ENCODE measurements around the gene SPTSSB.

Gene SPTSSB

DNA sequence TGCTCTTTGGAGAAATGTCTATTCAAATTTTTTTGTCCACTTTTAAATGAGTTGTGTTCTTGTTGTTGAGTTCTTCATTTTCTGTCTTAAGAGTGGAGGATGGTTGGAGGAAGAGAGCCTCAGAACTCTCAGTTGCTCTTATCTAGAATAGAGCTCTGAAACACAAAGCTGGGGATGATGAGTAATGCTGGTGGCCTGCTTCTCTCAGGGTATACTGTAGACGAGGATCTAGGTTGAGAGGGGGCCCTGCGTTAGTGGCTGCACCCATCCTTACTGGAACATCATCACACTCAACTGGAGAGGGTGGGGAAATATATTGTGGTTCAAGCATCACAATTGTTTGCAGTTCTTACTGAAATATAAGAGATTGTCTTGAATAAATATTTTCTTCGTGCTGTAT lies 1.8 kb downstream of the SPTSSB start:
- TF ChIP-seq GATA1 (IDR thresholded peaks at IDR 0.05; ENCODE audit: low read depth, low read length) (no peak), POLR2A (IDR thresholded peaks at IDR 0.05; ENCODE audit: low read length) (no peak)
- DNase-seq, result no peak

DNA sequence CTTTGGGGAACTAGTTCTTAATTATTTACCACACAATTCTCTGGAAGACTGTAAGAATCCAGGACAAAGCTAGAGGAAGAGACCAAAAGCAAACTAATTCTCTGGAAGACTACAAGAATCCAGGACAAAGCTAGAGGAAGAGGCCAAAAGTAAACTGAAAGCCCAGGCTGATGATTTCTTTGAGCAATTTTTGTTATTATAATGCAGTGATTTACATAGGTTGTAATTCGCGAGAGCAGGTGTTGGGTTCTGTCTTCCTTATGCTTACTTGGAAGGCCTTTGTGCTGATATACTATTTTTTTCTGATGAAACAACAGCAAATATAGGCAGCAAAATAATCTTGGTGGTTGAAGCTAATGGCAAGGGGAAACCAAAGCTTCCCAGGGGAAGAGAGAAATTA lies 5.2 kb downstream of the SPTSSB start:
- TF ChIP-seq POLR2A (IDR thresholded peaks at IDR 0.05; ENCODE audit: low read length) (no peak), GATA1 (IDR thresholded peaks at IDR 0.05; ENCODE audit: low read depth, low read length) (no peak)
- DNase-seq, result no peak

DNA sequence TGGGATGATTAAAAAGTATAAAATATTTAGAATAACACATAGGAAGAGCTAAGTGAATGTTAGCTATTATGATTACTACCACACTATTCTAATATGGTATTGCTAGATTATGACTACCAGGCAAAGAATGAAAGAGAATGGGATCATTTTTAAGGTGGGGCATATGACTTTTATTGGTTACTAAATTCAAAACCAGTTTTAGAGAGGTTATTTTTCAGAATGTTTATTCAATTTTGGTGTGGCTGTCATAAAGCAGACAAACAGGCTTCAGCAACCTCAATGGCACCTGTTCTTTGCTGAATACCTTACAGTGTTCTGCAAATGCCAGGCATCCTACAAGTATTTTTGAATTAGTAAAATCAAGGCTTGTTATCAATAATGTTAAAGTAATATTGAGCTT lies 12.8 kb downstream of the SPTSSB start:
- no peak for DNase-seq
- TF ChIP-seq POLR2A (IDR thresholded peaks at IDR 0.05; ENCODE audit: low read length) (no peak), GATA1 (IDR thresholded peaks at IDR 0.05; ENCODE audit: low read depth, low read length) (no peak)

DNA sequence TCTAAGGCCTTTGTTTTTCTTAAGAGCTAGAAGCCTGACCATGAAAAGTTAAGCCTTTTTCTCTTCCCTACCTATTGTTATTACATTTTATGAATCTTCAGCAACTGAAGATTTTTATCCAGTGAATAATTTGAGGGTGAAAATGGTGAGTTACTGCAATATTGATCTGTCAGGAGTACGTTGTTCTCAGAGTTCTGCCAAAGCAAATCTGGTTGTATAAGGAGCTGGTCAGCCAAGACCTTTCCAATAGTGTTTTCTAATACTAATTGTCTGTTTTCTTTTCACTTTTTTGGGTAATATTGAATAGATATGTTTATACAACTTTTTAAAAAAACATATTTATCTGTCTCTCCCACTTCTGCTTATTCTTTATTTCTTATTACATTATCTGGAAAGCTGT lies 15.0 kb downstream of the SPTSSB start:
- no peak for DNase-seq
- TF ChIP-seq GATA1 (IDR thresholded peaks at IDR 0.05; ENCODE audit: low read depth, low read length) (no peak), POLR2A (IDR thresholded peaks at IDR 0.05; ENCODE audit: low read length) (no peak)

DNA sequence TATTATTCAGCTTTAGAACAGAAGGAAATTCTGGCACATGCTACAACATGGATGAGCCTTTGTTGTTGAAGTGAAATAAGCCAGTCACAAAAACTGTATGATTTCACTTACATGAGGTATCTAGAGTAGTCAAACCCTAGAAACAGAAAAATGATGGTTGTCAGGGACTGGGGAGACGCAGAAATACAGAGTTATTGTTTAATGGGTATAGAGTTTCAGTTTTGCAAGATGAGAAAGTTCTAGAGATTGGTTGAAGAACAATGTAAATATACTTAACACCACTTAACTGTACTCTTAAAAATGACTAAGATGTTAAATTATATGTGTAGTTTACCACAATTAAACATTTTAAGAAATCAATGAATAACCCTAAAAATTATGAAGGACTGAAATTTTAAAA lies 15.8 kb downstream of the SPTSSB start:
- no peak for DNase-seq
- TF ChIP-seq GATA1 (IDR thresholded peaks at IDR 0.05; ENCODE audit: low read depth, low read length) (no peak), POLR2A (IDR thresholded peaks at IDR 0.05; ENCODE audit: low read length) (no peak)

DNA sequence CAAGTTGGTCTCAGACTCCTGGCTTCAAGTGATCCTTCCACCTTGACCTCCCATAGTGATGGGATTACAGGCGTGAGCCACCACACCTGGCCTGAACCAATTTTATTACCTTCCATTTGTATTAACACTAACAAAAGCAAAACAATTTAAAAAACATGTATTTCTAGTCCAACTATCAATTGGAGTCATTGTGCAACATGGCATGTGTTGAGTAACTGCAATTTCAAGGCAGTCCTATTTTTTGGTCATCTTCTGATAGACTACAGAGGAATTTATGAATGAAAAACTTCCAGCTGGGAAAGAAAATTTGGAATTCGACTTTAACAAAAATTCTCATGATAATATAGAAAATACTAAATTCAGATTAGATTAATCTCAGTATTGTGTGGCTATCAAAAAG lies 16.8 kb downstream of the SPTSSB start:
- DNase-seq, result no peak
- TF ChIP-seq POLR2A (IDR thresholded peaks at IDR 0.05; ENCODE audit: low read length) (no peak), GATA1 (IDR thresholded peaks at IDR 0.05; ENCODE audit: low read depth, low read length) (no peak)

DNA sequence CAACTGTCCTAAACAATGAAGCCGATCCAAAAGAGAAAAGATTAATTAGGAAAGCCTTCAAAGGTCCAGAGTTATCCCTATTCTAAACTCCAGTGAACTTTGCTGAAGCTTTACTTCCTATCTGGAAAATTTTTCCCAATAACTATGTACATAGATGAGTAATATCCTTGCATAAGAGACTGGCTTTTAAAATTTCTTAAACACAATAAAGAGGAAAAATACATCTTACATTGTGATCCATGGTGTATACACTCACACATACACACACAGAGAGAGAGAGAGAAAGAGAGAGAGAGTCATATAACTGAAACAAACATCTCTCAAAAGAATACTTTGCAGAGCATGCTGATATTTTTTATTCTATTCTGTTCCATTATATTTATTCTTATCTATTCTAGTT lies 20.0 kb downstream of the SPTSSB start:
- DNase-seq, result no peak
- TF ChIP-seq GATA1 (IDR thresholded peaks at IDR 0.05; ENCODE audit: low read depth, low read length) (no peak), POLR2A (IDR thresholded peaks at IDR 0.05; ENCODE audit: low read length) (no peak)

DNA sequence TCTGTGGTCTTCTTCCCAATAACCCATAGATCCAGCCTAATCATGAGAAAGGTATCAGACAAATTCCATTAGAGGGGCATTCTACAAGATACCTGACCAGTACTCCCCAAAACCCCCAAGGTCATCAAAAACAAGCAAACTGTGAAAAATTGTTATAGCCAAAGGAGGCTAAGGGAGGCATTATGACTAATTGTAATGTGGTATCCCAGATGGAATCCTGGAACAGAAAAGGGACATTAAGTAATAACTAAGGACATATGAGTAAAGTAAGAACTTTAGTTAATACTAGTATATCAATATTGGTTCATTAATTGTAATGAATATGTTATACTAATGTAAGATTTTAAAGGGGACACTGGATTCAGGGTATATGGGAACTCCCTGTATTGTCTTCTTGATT lies 20.4 kb downstream of the SPTSSB start:
- no peak for DNase-seq
- TF ChIP-seq GATA1 (IDR thresholded peaks at IDR 0.05; ENCODE audit: low read depth, low read length) (no peak), POLR2A (IDR thresholded peaks at IDR 0.05; ENCODE audit: low read length) (no peak)

DNA sequence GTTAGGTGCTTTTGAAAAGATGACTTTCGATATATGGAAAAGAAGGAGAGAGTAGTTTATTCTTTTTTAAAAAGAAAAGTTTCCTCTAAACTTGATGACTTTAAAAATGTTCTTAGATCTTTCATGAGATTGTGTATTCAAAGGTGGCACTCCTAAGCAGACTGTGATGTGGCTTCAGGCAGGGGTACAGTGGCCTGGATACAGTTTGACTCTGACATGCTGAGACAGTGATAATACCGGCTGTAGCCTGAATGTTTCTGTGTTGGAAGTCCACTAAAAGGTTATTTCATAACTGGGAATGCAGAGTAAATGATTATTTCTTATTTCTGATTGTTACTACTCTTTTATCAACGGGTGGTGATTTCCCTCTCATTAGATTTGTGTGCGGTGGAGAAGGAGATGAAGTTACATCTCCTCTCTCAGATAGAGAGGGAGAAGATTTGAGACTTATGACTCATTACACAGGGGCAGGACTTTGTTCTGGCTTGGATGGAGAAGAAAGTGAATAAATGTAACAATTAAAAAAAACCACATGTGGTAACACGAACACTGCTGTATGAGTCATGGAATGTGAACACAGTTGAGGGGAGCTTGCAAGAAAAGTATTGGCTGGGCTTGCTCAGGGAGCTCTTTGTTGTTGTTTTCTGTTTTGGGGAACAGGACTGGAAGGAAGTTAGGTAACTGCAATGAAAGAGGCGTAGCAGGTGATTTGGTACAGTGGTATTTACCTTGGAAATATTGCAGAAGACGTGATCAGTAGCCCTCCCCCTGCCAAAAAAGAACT lies 21.6 kb downstream of the SPTSSB start:
- DNase-seq, result no peak
- TF ChIP-seq POLR2A (IDR thresholded peaks at IDR 0.05; ENCODE audit: low read length) (no peak), GATA1 (IDR thresholded peaks at IDR 0.05; ENCODE audit: low read depth, low read length) (no peak)

DNA sequence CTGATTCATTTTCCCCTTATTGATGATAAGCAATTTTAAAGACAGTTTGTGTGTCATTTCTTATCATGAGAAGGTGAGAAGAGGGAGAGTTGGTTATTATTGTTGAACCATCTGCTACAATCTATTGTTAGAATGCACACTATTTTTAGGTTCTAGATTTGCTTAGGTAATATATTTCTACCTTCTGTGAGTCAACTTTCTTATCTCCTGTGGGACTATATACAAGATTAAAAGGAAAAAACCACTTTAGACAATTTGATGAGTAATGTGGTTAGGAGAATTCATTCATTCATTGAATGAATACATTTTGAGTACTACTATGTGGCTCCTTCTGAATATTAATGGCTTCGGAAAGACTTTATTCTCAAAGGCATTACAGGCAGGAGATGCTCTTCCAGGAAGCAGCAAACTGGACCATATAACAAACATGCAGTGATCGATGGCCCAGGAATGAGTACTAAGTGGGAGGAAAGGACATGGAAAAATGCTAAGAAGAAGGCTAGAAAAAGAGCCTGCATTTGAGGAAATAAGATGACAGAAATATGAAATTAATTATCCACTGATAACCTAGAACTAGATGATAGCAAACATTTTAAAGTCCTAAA lies 22.4 kb downstream of the SPTSSB start:
- DNase-seq, result no peak
- TF ChIP-seq POLR2A (IDR thresholded peaks at IDR 0.05; ENCODE audit: low read length), result no peak
- TF ChIP-seq GATA1 (IDR thresholded peaks at IDR 0.05; ENCODE audit: low read depth, low read length), result no peak

DNA sequence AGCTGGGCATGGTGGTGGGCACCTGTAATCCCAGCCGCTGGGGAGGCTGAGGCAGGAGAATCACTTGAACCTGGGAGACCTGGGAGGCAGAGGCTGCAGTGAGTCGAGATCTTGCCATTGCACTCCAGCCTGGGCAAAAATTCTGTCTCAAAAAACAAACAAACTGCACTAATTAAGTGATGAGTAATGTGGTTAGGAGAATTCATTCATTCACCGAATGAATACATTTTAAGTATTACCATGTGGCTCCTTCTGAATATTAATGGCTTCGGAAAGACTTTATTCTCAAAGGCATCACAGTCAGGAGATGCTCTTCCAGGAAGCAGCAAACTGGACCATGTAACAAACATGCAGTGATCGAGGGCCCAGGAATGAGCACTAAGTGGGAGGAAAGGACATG lies 23.6 kb downstream of the SPTSSB start:
- no peak for DNase-seq
- TF ChIP-seq POLR2A (IDR thresholded peaks at IDR 0.05; ENCODE audit: low read length) (no peak), GATA1 (IDR thresholded peaks at IDR 0.05; ENCODE audit: low read depth, low read length) (no peak)

DNA sequence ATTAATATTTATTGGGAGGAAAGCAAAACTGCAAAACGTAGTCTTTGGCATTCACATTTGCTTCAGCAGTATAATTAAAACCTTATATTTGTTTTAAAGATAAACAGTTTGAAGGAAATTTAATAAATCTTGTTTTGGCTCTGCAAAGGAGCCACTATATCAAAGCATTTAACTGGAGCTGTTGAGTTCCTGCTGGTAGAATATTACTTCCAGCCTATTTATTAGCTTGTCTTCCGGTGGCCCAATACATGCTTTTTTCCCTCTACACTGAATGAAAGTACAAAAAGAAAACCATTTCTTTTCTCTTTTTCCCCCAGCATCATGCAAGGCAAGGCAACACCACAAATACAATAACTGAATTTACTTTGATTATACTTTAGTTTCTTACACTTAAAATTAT lies 26.3 kb downstream of the SPTSSB start:
- no peak for TF ChIP-seq POLR2A (IDR thresholded peaks at IDR 0.05; ENCODE audit: low read length)
- no peak for TF ChIP-seq GATA1 (IDR thresholded peaks at IDR 0.05; ENCODE audit: low read depth, low read length)
- DNase-seq, result no peak

DNA sequence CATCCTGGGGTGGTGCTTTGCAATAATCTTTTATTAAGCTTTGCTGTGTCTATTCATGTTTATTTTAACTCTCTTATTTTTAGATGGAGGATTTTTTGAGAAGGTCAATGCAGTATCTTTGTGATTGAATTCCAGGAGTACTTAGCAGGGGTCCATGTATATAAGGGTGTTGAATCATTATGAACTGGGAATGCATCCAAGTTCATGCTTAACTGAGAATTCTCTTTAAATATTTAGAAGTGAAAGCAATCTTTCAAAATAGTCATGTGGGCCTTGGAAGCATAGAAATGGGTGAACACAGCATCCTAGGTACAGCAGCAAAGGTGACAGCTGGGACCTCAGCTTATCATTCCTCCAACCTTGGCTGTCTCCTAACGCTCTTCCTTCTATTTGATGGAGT lies 27.3 kb downstream of the SPTSSB start:
- DNase-seq, result no peak
- TF ChIP-seq POLR2A (IDR thresholded peaks at IDR 0.05; ENCODE audit: low read length) (no peak), GATA1 (IDR thresholded peaks at IDR 0.05; ENCODE audit: low read depth, low read length) (no peak)

DNA sequence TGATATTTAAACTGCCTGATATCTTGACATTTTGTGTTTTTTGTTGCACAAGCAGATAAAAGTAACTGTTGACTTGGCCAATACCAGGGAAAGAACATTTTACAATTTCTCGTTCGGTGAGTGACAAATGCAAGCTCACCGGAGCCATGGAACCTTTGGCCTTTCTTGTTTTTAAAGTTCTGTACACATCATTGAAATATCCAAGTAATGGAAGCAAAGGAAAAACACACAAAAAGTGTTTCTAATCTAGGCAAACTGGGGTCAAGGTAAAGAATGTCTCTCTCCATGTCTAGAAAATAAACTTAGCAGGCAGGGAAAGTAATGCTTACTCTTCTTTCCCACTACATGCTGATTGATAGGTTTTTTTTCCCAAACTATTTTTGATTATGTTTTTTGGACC lies 27.8 kb downstream of the SPTSSB start:
- no peak for DNase-seq
- TF ChIP-seq GATA1 (IDR thresholded peaks at IDR 0.05; ENCODE audit: low read depth, low read length) (no peak), POLR2A (IDR thresholded peaks at IDR 0.05; ENCODE audit: low read length) (no peak)

DNA sequence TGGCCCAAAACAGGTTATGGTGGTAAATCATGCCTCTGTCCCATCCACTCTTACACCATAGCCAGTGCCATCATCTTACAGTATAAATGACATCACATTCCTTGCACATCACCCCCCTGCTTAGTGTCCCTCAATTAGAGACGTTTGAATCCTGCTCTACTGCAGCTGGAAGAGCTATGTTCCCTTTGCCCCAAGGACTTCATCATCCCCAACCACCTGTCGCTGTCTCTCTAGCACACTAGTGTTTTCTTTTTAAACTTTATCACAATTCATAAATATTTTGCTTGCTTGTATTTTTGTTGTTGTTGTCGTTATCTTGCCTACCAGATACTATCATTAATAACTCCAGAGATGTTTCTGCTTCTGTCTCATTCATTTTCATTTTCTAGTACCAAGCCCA lies 28.7 kb downstream of the SPTSSB start:
- no peak for TF ChIP-seq GATA1 (IDR thresholded peaks at IDR 0.05; ENCODE audit: low read depth, low read length)
- no peak for TF ChIP-seq POLR2A (IDR thresholded peaks at IDR 0.05; ENCODE audit: low read length)

More for the DNA sequence above, 28.7 kb downstream of the SPTSSB start:
- no peak for DNase-seq
